OCI-LY7 (cell line): ENCODE data around the gene HARBI1. TPM values are rescaled to one million over a fixed set of nuclear protein-coding genes. Genes with fewer than 3 reads are reported as not detected.

Experiments
- BruUV-seq: library from RNA; stranded (reverse); fragments of 400-500 nt; replicated peaks from 2 replicates; lab custom pipeline; 2021; lab: Mats Ljungman, UMichigan
- CTCF ChIA-PET: fragments of 300-600 bp; sonication (Branson Sonifier 250); formaldehyde crosslinking; loops from one replicate; lab custom pipeline; 2022; ENCODE audit warnings: antibody characterized with exemption; ENCODE audit not compliant: unreplicated experiment; lab: Charles Lee
- POLR2A ChIA-PET: fragments of 300-600 bp; sonication (Branson Sonifier 250); formaldehyde crosslinking; loops from one replicate; lab custom pipeline; 2022; ENCODE audit warnings: antibody characterized with exemption; lab: Charles Lee
- DNase-seq: peaks from one replicate; pipeline ENCODE4 v3.0.0-alpha.2; 2015; ENCODE audit warnings: low spot score
- H2AFZ ChIP-seq: fragments of 200-600 bp; sonication (generic), shearing (Covaris generic); 2 replicates; pipeline ENCODE4 v1.6.1; 2014; ENCODE audit warnings: mild to moderate bottlenecking, antibody characterized with exemption, low read length, moderate library complexity
- H3K27ac ChIP-seq: fragments of 200-600 bp; sonication (generic); 2 replicates; pipeline ENCODE4 v1.5.1; 2014; ENCODE audit warnings: mixed run types, low read depth, mild to moderate bottlenecking, moderate library complexity, low read length, inconsistent platforms; ENCODE audit not compliant: poor library complexity, severe bottlenecking
- H3K36me3 ChIP-seq: fragments of 200-600 bp; sonication (generic); 2 replicates; pipeline ENCODE4 v1.6.1; 2014; ENCODE audit warnings: mild to moderate bottlenecking, antibody characterized with exemption, low read length, moderate library complexity, mixed read lengths; ENCODE audit not compliant: insufficient read depth
- H3K4me1 ChIP-seq: fragments of 200-600 bp; sonication (generic); 2 replicates; pipeline ENCODE4 v1.5.1; 2014; ENCODE audit warnings: mild to moderate bottlenecking, low read length; ENCODE audit not compliant: insufficient read depth, poor library complexity, severe bottlenecking
- H3K4me2 ChIP-seq: fragments of 200-600 bp; sonication (generic); 2 replicates; pipeline ENCODE4 v1.6.1; 2014; ENCODE audit warnings: mild to moderate bottlenecking, low read length
- H3K4me3 ChIP-seq: fragments of 200-600 bp; sonication (generic); 2 replicates; pipeline ENCODE4 v1.5.1; 2014; ENCODE audit warnings: mild to moderate bottlenecking, low read depth, low read length; ENCODE audit not compliant: poor library complexity, severe bottlenecking
- H3K79me2 ChIP-seq: fragments of 200-600 bp; sonication (generic); 2 replicates; pipeline ENCODE4 v1.6.1; 2016; ENCODE audit warnings: low read depth, mild to moderate bottlenecking, low read length, moderate library complexity, mixed read lengths; ENCODE audit not compliant: insufficient read depth
- H3K9me2 ChIP-seq: fragments of 200-600 bp; sonication (generic); 2 replicates; pipeline ENCODE4 v1.6.1; 2016; ENCODE audit warnings: mild to moderate bottlenecking, low read length, mixed read lengths; ENCODE audit not compliant: insufficient read depth
- H3K9me3 ChIP-seq: fragments of 200-600 bp; sonication (generic); 2 replicates; pipeline ENCODE4 v1.6.1; 2014; ENCODE audit warnings: mild to moderate bottlenecking, mixed run types, low read length, mixed read lengths
- H4K20me1 ChIP-seq: fragments of 200-600 bp; sonication (generic); 2 replicates; pipeline ENCODE4 v1.6.1; 2014; ENCODE audit warnings: mild to moderate bottlenecking, antibody characterized with exemption, low read length, moderate library complexity, mixed read lengths; ENCODE audit not compliant: insufficient read depth
- CTCF ChIP-seq: fragments of 200-600 bp; sonication (generic); conservative IDR thresholded peaks from 2 replicates; pipeline ENCODE4 v1.5.1; 2014; ENCODE audit warnings: mild to moderate bottlenecking, antibody characterized with exemption, low read length, moderate library complexity, mixed read lengths
- EZH2phosphoT487 ChIP-seq: fragments of 200-600 bp; sonication (generic); IDR thresholded peaks from 2 replicates; pipeline ENCODE4 v1.6.1; 2018; ENCODE audit warnings: low read depth, borderline replicate concordance, mild to moderate bottlenecking, mixed run types, antibody characterized with exemption, low read length, moderate library complexity, mixed read lengths
- intact Hi-C: fragments of 100-400 bp; cut with micrococcal nuclease; formaldehyde crosslinking; loops from one replicate; pipeline ENCODE4 v1.10.0; 2022; ENCODE audit not compliant: unreplicated experiment
- total RNA-seq, 2 experiments: library from RNA; depleted of rRNA in 1 of 2; stranded (reverse); fragments of >200 nt in 1 of 2; shearing (Covaris generic) in 1 of 2; gene quantifications; 2 replicates each; pipeline ENCODE4 v1.2.3, GENCODE V29; 2014 to 2022

The HARBI1 gene
- total RNA-seq, 2 experiments from 2014 or later, result 4.8 to 8.4 TPM

DNA sequence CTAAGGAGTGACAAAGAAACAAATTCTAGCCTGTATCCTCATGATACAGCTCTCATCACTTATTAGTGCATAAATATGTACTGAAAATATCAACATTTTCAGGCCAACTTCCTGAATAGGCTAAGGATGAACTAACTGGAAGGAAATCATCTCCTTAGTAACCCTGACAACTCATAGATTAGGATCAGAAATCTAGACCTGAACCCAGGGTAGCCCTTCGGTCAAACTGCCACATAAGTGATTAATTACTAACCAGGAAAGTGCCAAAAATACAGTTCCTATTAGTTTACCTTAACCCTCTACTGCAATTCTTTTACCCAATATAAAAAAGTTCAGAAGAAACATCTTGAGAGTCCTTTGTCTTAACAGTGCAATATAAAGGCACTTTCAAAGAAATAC, 63.2 kb downstream of the HARBI1 start:
- Histone ChIP-seq H4K20me1 (peaks cover 10% of the 10 kb centered on the region; the same call in 1 of the 2 replicates), H3K4me2 (no peak overlapping the region), H3K9me3 (no peaks in the 10 kb centered on the region), H3K9me2 (no peaks in the 10 kb centered on the region), H2AFZ (no peak overlapping the region), H3K4me3 (no peak overlapping the region), H3K79me2 (peaks cover 32% of the 10 kb centered on the region; the same call in 1 of the 2 replicates), H3K36me3 (no peaks in the 10 kb centered on the region), H3K4me1 (no peaks in the 10 kb centered on the region), H3K27ac (no peak overlapping the region)
- intact Hi-C loops, result no loop called here
- BruUV-seq, result no TSS peak
- TF ChIP-seq EZH2phosphoT487, result no peak
- TF ChIP-seq CTCF, result no peak
- CTCF ChIA-PET, result no interaction called here
- DNase-seq, result no peak
- POLR2A ChIA-PET, result no interaction called here

Other genes starting within 250 kb of the HARBI1 start
- gene MDK, start 235.6 kb downstream of the HARBI1 start, total RNA-seq (2014; rRNA removed; shearing (Covaris generic)), result 4.1 and 5.1 TPM in 2 replicates
- 5.4 and 6.2 TPM in 2 replicates for gene MDK, start 235.6 kb downstream of the HARBI1 start, total RNA-seq (2022)
- 0.09 TPM in 1 of 2 replicates, not detected in the other for gene CHRM4, start 225.5 kb downstream of the HARBI1 start, total RNA-seq (2014; rRNA removed; shearing (Covaris generic))
- gene CHRM4, start 225.5 kb downstream of the HARBI1 start, total RNA-seq (2022), result 0.24 TPM in 1 of 2 replicates, not detected in the other
- 21.8 and 24.6 TPM in 2 replicates for gene AMBRA1, start 23.2 kb downstream of the HARBI1 start, total RNA-seq (2014; rRNA removed; shearing (Covaris generic))
- 30.7 and 35.2 TPM in 2 replicates for gene AMBRA1, start 23.2 kb downstream of the HARBI1 start, total RNA-seq (2022)
- 53.2 and 60.6 TPM in 2 replicates for gene ATG13, start 326 bp upstream of the HARBI1 start, total RNA-seq (2014; rRNA removed; shearing (Covaris generic))
- 46.4 and 68.6 TPM in 2 replicates for gene ATG13, start 326 bp upstream of the HARBI1 start, total RNA-seq (2022)
- 14.1 and 16.3 TPM in 2 replicates for gene ARHGAP1, start 83.4 kb upstream of the HARBI1 start, total RNA-seq (2014; rRNA removed; shearing (Covaris generic))
- 42.6 and 43.3 TPM in 2 replicates for gene ARHGAP1, start 83.4 kb upstream of the HARBI1 start, total RNA-seq (2022)
- gene ZNF408, start 83.8 kb upstream of the HARBI1 start, total RNA-seq (2014; rRNA removed; shearing (Covaris generic)), result 7.2 and 15.2 TPM in 2 replicates
- gene ZNF408, start 83.8 kb upstream of the HARBI1 start, total RNA-seq (2022), result 13.8 and 15.7 TPM in 2 replicates
- gene F2, start 102.0 kb upstream of the HARBI1 start, total RNA-seq (2014; rRNA removed; shearing (Covaris generic)), result not detected in 2 replicates
- 0.48 TPM in 1 of 2 replicates, not detected in the other for gene F2, start 102.0 kb upstream of the HARBI1 start, total RNA-seq (2022)
- 146 and 161 TPM in 2 replicates for gene CKAP5, start 229.1 kb upstream of the HARBI1 start, total RNA-seq (2014; rRNA removed; shearing (Covaris generic))
- gene CKAP5, start 229.1 kb upstream of the HARBI1 start, total RNA-seq (2022), result 243 and 275 TPM in 2 replicates